Esophagus mucosa (tissue), 1 donor: Measurements from ENCODE around the gene WDR1. TPM values are rescaled to one million over a fixed set of nuclear protein-coding genes. Genes with fewer than 3 reads are reported as not detected.
A peak's percentile ranks its signal among the peaks of the same experiment; 100 is the strongest.

Experiments
- ATAC-seq: fragments of 200-7000 bp; cut with Tn5 transposase; one replicate; pipeline ENCODE4 v1.9.1; 2020
- total RNA-seq: library from RNA; stranded (reverse); gene quantifications from one replicate; pipeline ENCODE4 v1.2.4, GENCODE V29; 2023
- donor health status: DM: yes; HTN: yes; CAD: no.

WDR1 gene
- total RNA-seq, 1 donor from 2014 or later = 253 TPM

DNA sequence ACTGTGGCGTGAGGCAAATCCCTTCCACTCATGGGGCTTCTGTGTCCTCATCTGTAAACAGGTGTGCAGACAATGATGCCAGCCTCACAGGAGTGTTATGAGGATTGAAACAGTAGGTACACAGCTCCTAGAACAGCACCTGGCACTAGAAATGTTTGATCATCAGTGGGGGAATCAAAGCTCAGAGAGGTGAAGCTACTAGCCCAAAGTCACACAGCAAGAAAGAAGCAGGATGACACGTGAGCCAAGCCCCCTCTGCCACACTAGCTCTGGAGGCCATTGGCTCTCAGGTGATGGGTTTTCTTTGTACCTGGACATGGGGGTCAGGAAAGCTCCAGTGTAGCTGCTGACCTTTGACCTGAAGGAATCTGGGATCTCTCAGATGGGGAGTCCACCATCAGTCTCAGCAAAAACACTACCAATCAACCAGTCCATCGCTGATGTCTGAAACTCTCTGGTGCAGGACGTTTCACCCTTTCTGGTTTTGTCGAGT is 81.9 kb downstream of the WDR1 start:
- no peak for ATAC-seq

DNA sequence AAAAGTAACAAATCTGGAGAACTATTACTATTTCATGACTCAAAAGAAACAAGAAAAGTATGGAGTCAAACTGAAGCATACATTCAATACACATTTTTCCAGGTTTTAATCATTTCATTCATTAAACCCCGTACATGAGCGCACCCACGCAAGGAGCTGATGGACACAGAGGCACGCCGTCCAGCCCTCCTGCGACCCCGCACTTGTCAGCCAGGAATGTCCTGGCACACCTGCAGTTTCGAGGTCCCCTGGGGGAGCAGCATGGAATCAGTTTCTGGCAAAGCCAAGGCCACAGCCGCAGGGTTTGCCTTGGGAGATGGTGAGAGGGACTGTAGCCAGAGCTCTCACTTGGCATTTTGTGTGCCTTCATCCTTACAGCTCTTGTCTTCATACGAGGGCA is 82.5 kb downstream of the WDR1 start:
- ATAC-seq = no peak

DNA sequence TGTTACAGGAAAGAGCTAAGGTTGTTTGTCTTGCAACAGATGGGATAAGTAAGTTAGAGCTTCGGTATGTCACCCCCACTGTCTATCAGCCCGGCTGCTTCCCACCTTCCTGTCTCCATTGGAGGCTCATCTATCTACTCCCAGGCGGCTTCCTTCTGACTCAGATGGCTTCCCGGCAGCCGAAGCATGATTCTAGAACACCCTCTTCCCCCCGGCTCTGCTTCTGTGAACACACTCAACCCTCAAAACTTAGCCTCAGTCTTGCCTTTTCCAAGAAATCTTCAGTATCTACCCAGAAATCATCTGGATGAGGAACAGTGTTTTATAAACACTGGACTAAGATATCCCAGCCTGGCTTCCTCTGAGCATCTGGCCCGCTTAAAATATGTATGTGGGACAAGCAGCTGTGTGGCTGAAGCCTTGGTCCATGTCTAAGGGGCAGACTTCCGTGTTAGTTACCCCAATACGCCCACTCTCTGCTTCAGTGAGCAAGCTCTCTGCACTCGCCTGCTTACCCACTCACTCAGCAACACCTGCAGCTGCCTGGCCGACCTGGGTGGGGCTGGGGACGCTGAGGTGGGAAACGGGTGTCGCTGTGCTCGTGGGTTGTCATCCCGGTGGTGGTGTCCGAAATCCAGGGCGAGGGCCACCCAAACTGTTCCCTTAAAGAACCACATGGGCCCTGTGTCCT is 83.3 kb downstream of the WDR1 start:
- peak; percentile 50 for ATAC-seq

DNA sequence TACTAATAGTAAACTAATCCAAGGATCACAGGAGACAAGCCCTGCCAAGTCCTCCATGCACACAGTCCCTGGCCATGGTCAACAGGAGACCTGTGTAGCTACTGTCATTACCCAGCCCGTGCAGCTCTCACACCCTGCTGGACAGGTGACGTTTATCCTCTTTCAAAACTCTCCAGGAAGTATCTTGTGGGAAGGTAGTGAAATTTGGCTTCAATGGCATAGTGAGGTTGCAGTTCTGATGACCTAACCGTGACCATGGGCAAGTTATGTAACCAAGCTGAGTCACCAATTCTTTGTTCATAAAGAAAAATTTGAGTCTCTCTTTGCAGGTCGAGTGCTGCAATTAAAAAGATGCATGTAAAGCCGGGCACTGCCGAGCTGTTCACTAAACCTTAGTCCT is 84.0 kb downstream of the WDR1 start:
- peak; percentile 95 for ATAC-seq

DNA sequence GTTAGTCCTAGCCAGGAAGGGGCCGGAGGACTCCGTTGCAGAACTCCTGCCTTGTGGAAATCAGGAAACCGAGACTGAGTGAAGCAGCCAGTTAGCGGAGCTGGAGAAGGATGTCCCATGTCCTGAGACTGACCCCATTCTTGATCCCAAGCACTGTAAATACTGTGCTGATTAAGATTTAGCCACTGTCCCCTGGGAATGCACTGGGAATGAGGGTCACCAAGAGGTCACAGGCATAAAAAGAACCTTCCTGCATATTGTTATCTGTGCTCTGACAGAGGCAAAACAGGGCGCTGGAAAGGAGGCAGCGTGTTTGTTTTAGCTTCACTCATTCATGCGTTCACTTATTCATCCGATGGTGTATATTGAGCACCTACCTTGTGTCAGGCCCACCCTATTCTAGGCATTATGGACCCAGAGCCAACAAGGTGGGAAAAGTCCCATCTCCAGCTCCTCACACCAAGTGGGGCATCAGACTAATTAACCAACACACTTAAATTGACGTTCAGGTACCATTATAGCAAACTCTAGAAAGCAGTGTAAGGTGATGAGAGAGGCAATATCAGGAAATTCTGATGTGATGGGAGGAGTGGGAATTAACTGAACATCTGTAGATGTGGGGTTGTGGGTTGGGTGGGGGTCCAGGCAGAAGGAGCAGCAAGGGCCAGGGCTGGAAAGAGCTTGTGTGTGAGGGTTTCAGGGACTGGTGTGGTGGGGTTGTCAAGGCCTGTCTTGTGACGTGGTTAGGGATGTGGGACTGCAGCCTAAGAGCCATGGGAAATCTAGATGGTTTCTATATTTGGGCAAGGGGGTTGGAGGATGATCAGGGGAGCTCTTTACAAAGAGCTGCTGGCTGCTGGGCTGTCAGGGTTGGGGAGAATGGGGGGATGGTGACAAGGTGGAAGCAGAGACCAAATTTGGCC is 84.7 kb downstream of the WDR1 start:
- peak; percentile 3 for ATAC-seq

DNA sequence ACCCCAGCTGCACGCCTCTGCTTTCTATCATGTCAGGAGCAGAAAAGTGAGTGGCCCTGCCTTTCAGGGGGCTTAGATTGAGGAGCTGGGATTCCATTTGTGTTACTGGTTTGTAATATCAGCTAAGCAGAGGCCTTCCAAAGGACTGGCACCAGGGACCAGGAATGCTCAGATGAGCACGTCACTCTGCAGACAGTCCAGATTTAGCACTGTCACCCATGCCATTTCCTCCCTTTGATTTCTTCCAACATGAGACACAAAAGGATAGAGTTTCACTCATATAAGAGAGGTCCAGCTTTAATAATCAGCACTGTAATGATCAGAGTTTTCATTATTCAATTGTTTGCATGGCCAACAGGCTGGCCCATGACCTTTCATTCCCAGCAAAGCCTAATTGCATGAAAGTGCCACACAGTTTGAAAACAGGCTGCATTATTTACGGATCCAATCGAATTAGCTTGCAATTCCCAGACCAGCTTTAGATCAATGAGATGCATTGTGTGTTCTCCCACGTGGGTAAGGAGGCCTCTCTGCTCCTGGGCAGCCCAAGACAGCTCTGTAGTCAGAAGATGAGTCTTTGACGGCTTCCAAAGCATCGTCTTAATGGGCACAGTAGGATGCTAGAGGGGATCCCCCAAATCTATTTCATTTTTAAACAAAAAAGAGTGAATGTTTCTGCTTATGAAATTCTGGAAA is 85.5 kb downstream of the WDR1 start:
- ATAC-seq = no peak

DNA sequence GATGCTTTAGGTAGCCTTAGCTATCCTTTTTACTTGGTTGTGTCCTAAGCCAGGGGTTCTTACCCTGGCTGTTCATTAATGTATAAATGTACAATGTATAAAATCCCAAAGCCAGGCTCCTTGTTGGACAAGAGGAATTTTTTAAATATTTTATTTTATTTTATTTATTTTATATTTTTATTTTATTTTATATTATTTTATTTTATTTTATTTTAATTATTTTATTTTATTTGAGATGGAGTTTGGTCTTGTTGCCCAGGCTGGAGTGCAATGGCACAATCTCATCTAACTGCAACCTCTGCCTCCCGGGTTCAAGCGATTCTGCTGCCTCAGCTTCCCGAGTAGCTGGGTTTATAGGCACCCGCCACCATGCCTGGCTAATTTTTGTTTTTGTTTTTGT is 87.2 kb downstream of the WDR1 start:
- no peak for ATAC-seq

DNA sequence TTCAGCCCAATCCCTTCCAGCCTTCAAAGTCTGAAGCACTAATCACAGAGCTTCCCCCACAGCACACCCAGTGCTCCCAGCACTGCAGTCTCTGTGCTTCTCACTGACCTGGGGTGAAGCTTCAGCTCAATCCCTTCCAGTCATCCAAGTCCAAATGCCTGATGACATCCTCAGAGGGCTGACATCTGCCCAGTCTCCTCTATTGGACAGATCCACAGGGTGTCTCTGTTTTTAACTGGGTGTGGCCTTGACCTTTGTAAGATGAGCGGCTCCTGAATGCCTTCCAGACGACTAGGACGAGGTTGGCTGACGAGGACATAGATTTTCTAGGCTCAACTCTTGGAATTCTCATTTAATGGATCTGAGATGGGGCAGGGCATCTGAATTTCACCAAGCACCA is 87.7 kb downstream of the WDR1 start:
- ATAC-seq = peak; percentile 7

DNA sequence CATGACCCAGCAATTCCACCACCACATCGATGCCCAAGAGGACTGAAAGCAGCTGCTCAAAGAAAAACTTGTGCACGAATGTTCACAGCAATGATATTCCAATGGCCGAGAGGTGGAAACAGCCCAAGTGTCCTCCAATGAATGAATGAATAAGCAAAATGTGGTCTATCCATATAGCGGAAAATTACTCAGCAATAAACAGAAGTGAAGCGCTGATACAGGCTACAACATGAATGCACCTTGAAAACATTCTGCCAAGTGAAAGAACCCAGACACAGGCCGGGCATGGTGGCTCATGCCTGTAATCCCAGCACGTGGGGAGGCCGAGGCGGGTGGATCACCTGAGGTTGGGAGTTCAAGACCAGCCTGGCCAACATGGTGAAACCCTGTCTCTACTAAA is 90.1 kb downstream of the WDR1 start:
- ATAC-seq = no peak

DNA sequence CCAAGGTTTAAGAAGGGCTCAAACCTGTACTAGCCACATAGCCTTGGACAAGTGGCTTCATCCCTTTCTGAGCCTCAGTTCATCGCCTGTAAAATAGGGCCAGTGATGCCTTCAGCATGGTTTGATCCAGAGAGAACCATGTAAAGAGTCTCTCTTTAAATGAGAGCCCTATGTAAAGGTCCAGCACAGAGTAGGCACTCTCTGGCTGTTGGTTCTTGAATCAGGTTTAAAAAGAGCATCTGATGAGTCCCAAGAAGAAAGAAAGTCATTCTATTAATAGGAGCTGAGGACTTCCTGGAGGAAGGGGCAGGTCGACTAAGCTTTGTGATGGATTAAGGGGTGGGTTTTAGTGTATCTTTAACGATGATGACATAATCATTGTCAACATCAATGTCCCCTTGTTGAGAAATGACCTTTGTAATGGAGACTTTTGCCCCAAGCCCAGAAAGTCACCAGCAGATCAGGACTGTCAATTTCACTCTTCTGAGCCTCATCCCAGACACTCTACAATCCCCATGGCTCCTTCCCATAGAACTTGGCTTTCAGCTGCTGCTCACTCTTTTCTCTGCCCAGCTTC is 91.3 kb downstream of the WDR1 start:
- no peak for ATAC-seq

Other genes with a start within 250 kb of the WDR1 start
- 21.5 TPM for gene SLC2A9, start 95.3 kb downstream of the WDR1 start, total RNA-seq